ENCODE data around the gene NMRK2.
"Not testable (repeated sequence)": the region's sequence is repeated elsewhere in the genome, so short reads cannot be mapped to it uniquely, and the experiment has no call there.

Gene NMRK2

DNA sequence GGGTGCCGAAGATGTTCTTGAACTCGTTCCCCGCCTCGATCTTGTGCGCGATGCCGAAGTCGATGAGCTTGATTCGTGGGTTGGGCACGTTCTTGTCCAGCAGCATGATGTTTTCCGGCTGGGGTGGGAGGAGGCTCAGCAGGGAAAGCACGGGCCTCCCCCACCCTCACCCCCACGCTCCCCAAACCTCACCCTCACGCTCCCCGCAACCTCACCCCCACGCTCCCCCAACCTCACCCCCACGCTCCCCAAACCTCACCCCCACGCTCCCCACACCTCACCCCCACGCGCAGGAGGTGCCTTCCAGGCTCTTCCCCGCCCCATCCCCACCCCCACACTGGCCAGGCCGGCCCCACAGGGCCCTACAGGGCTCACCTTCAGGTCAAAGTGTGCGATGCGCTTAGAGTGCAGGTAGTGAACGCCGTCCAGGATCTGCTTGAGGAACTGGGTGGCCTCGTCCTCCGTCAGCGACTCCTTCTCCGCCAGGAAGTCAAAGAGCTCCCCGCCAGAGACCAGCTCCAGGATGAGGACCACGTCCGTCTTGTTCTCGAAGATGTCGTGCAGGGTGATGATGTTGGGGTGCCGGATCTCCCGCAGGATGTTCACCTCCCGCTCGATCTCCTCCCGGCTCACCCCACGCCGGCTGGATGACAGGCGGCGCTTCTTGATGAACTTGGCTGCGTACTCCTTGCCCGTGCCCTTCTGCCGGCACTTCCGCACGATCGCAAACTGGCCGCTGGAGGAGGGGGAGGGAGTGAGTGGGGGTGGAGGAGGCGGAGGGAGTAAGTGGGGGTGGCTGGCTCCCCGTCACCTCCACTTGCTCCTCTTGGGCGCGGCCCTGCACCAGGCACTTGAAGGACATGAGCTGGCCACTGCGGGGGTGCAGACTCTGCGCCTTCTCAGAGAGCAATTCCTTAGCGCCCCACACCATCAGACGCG lies 31.7 kb downstream of the NMRK2 start:
- no peak for DNase-seq (ENCODE audit: low read depth)

DNA sequence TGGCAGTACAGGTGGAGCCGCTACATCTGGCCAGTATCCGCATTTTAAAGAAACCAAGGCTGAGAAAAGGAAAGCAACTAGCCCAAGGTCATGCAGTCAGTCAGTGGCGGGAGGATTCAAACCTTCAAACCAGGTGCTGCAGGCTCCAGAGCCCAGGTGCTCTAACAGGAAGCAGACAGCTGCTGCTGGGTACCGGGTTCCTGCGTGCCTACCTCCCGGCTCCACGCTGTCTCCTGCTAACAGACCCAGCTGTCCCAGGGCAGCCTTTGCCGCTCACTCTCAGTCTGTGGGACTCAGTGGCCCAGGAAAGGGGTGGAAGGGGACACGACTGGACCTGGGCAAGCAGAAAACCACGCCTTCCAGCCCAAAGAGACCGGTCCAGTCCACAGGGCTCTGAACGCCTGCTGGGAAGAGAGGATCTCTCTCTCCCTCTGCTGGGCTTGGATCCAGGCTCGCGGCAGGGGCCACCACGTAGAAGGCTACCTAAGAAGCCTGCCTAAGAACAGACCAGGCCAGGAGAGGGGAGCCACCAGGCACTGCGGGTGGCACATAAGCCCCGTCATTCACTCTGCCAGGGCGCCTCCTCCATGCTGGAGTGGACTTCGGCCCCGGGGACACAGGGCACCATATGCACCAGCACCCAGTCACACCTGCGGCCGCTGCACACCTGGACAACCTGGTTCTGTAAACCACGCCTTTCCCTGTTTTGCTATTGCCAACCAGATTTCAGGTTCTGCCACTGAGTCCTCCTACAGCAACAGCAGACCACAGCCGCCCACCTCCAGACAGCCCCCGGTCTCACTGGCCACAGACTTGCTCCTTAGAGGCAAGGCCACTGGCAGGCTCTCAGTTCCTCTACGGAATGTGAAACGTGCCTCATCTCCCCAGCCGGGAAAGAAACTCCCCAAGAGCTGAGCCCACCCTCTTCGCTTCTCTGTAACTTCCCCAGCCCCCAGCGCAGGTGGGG lies 33.5 kb downstream of the NMRK2 start:
- no peak for DNase-seq (ENCODE audit: low read depth)

- not testable (repeated sequence) for DNase-seq (ENCODE audit: low read depth)
Measured at GRCh38 chr19:3967983-3968382, 35.1 kb downstream of the NMRK2 start.

DNA sequence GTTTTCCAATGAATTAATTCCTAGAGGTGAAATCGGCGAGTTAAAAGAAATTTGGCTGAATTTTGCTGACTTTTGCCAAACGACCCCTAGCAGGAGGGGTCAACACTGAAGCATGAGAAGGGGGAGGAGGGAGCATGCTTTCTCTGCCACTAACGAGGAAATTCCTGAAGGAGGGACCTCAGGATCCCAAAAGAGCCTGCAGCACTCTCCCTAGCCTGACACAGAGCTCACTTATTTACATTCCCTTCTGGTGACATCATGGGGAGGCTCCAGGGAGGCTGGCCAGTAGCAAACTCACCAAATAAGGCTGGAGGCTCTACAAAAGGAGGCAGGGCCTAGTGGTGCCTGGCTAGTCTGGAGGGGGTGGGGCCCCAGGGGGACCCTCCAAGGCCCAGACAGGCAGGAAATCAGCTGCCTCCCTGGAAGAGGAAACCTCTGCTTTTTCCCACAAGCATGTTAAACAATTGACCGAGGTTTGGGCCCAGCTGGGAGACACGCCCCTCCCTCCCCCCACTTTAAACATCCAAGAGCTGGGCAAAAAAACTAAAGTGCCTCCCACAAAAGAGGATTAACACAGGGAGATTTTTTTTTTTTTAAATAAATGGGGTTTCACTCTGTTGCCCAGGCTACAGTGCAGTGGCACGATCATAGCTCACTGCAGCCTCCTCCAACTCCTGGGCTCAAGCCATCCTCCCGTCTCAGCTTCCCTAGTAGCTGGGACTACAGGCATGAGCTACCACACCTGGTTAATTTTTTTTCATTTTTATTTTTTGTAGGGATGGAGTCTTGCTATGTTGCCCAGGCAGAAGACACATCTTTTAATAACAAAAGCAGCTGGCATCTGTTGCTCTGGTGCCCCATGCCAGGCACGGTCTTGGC lies 35.9 kb downstream of the NMRK2 start:
- no peak for DNase-seq (ENCODE audit: low read depth)

DNA sequence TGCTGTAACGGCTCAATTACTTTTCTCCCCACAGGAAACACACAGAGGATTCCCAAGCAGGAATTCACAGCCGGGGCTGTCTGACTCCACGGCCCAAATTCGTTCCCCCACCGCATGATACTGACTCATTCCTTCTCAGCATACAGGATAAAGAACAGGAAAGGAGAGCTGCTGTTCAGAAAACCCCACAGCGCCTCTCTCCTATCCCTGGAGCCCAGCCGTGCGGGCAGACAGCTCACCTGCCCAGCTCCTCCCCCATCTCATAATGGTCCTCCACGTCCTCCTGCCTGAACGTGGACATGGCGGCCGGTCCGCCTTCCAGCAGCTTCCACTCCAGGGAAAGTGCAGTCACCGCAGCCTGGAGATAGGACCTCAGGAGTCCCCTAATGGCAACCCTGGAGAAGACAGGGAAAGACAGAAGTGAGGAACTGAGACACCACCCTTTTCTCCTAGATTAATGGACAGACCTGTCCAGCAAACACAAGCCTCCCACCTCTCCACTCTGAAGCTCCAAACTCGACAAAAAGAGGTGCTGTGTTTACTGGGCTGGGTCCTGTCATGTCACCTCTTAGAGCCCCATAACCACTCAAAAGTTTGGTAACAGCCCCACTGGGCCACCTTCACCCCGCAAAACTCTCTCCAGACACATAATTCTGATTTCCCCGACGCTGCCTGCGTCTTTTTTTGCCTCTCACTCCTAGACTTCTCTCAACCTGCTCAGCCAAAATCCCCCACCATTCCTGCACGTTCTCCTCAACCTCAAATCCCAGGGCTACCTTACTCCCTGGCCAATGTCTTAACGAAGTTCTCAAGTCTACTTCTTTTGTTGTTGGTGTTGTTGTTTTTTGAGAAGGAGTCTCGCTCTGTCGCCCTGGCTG lies 36.8 kb downstream of the NMRK2 start:
- no peak for DNase-seq (ENCODE audit: low read depth)

DNA sequence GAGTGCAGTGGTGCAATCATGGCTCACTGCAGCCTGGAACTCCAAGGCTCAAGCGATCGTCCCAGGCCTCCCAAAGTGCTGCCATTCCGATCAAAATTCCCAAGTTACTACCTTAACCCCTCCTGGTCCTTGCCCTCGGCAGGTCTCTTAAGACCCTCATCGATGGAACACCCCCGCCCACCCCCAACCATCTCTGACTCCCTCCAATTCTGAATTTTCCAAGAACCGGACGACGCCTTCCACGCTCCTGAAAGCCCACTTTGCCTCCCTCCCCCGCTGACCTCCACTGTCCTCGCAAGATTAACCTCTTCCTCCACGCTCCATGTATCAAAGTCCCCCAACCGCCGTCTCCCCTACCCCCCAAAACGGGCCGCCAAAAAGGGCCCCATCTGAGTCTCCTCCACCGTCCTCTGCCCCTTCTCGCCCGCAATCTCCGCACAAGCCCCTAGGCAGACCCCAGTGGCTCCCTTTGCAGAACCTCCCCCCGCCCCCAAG lies 37.5 kb downstream of the NMRK2 start:
- DNase-seq (ENCODE audit: low read depth), result no peak

GRCh38 chr19:3970808-3971598 lies 38.1 kb downstream of the NMRK2 start, which contains the start of gene DAPK3:
DAPK3 (minus strand) TSS chr19:3971099; CDS start chr19:3969735, 1,364 bp downstream.
- DNase-seq (ENCODE audit: low read depth), result peak; percentile 83

GRCh38 chr19:3975144-3975543 lies 42.3 kb downstream of the NMRK2 start:
- DNase-seq (ENCODE audit: low read depth), result no peak

- DNase-seq (ENCODE audit: low read depth), result no peak
Measured at GRCh38 chr19:3975637-3976087, 42.8 kb downstream of the NMRK2 start.

DNA sequence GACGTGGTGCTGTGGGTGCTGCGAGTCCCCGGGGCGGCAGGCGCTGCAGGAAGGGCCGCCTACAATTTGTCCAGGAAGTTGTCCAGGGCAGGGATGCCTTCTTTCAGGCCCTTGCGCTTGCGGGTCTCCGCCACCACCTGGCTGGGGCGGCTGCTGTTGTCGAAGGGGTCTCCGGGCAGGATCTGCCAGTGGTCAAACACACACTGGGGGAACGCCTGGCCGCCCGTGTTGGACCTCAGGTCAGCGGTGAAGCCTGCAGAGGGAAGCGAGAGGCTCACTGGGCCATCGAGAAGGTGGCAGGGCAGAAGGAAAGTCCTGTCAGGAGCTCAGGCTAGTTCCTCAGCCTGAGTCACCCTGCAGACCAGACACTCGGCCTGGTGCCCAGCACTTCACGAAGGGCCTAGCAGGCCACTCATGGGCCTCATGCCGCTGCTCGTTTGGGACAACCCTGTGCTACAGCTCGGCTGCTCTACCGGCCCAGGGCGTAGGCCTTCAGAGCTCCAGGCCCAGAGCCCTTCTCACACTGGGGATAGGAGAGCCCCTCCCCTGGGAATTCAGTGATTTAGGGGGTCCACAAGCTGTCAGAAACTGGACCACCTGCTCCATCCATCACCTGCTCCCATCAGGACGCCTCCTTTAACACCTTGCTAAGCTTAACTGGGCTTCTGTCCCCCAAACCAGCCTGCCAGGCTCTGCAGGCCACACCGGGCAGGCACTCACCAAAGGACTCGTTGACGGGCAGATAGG lies 43.8 kb downstream of the NMRK2 start:
- DNase-seq (ENCODE audit: low read depth), result no peak

GRCh38 chr19:3977242-3978143 lies 44.6 kb downstream of the NMRK2 start:
- no peak for DNase-seq (ENCODE audit: low read depth)

DNA sequence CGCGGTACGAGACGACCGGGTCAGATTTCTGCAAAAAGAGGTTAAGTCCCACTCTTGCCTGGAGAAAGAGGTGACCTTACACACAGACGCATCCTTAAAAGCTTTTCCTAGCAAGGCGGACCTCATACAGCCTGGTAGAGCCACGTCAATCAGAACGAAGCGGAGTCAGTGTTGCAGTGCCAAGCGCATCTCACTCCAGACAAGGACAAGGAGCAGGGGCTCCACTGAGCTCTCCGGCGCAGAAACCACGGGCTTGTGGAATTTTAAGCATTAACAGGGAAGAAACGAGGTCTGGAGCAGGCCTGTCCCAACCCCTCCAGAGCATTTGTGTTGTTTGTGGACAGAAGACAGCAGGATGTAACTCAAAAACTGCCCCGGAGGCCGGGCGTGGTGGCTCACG lies 45.3 kb downstream of the NMRK2 start:
- no peak for DNase-seq (ENCODE audit: low read depth)

DNA sequence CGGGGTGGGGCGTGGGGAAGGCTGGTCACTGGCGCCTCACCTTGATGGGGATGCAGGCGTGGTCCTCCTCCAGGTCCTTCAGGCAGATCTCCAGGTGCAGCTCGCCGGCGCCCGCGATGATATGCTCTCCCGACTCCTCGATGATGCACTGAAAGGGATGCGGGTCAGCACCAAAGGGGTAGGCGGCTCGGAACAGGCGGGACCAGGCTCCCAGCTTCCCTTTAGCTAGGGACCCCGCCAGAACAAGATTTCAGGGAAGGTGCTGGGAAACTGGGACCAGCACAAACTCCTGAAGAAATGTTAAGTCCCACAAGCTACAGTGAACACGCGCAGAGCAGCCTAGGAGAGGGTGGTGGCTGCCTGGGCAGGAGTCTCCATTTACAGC lies 46.4 kb downstream of the NMRK2 start:
- no peak for DNase-seq (ENCODE audit: low read depth)

DNA sequence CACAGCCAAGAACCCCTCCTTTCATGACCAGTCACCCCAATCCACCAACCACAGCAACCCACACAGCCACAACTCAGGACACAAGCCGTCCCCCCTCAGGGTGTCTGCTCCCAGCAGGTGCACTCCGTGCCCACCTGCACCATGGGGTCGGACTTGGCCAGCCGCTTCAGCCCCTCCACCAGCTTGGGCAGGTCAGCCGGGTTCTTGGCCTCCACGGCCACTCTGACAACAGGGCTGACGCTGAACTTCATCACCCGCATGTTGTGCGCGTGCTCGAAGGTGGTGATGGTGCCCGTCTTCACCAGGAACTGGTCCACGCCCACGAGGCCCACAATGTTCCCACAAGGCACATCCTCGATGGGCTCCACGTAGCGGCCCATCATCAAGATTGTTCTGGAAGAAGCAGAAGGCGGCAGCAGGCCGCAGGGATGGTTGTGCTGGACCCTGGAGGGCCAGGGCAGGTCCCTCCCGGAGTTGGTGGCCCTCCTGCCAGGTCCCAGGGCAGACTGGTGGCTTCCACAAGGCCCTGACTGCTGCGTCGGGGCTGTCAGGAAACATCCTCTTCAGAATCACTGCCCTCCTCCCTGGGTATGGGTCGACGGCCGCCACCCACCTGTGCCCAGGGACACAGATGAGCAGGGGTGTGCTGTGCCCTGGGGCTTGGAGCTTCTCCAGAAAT lies 46.9 kb downstream of the NMRK2 start:
- no peak for DNase-seq (ENCODE audit: low read depth)

- DNase-seq (ENCODE audit: low read depth), result no peak
Measured at GRCh38 chr19:3980353-3981251, 47.7 kb downstream of the NMRK2 start.

DNA sequence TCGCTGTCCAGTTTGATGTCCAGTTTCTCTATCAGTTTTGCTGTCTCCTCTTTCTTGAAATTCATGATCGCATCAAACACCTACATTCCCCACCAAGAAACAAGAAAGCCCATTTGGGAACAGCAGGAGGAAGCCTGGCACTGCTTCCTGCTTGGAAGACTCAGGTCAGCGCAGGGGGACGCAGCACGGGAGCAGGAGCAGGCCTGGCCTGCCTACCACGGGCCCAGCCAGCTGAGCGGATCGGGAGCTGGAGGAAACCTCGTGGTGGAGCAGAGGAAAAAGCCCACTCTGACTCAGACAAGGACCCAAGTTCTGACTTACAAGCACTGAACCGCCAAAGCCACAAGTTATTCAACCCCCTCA lies 48.5 kb downstream of the NMRK2 start:
- no peak for DNase-seq (ENCODE audit: low read depth)
